HG03196 (cell line): ENCODE data around the gene LAG3.
"Not testable (repeated sequence)": the region's sequence is repeated elsewhere in the genome, so short reads cannot be mapped to it uniquely, and the experiment has no call there.

Experiments used
- ATAC-seq: cut with Tn5 transposase; IDR thresholded peaks from one replicate; pipeline ENCODE4 v1.9.1; 2021; ENCODE audit not compliant: unreplicated experiment

LAG3 gene

DNA sequence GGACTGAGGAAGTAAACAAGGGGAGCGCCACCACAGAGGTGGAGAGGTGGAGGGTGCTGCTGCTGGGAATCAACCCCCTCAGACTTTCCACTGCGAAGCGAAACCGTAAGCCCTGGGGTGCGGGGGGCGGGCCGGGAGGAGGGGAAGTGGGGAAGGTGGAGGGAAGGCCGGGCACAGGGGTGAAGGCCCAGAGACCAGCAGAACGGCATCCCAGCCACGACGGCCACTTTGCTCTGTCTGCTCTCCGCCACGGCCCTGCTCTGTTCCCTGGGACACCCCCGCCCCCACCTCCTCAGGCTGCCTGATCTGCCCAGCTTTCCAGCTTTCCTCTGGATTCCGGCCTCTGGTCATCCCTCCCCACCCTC lies at the start of gene LAG3:
Gene LAG3, plus strand, starts transcription at position 190 of the 365 bp plus-strand sequence. CDS start 333 bp downstream, outside the sequence.
- no peak for ATAC-seq

- no peak for ATAC-seq
Observed at GRCh38 chr12:6722863-6723262, 49.5 kb upstream of the LAG3 start.

- peak; percentile 93 for ATAC-seq
Observed at GRCh38 chr12:6723607-6724408, 48.5 kb upstream of the LAG3 start, which contains the start of gene COPS7A. TSS of gene COPS7A (plus strand) at chr12:6724046. CDS start at chr12:6724657, 611 bp downstream.

DNA sequence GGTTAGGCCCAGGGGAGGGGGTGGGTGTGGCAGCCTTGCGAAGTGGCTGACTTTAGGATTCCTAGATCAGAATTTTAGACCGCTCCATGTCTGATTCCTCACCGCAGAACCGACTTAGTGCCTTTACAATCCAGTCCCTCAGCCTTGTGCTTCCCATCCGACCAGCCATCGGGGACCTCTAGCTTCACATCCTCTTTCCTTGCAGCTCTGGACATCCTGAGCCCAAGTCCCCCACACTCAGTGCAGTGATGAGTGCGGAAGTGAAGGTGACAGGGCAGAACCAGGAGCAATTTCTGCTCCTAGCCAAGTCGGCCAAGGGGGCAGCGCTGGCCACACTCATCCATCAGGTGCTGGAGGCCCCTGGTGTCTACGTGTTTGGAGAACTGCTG lies 47.9 kb upstream of the LAG3 start:
- no peak for ATAC-seq

- no peak for ATAC-seq
Observed at GRCh38 chr12:6725350-6725749, 47.0 kb upstream of the LAG3 start.

DNA sequence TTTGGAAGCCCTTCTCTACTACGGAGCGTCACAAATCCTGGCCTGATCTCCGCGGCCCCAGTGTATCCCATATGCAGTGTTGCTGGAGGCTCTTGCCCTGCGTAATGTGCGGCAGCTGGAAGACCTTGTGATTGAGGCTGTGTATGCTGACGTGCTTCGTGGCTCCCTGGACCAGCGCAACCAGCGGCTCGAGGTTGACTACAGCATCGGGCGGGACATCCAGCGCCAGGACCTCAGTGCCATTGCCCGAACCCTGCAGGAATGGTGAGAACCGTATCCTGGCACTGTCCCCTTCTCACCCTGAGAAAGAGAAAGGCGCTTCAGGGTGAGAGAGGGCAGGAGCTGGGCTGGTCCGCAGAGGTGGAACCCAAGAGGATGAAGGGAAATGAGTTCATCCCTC lies 43.1 kb upstream of the LAG3 start:
- no peak for ATAC-seq

DNA sequence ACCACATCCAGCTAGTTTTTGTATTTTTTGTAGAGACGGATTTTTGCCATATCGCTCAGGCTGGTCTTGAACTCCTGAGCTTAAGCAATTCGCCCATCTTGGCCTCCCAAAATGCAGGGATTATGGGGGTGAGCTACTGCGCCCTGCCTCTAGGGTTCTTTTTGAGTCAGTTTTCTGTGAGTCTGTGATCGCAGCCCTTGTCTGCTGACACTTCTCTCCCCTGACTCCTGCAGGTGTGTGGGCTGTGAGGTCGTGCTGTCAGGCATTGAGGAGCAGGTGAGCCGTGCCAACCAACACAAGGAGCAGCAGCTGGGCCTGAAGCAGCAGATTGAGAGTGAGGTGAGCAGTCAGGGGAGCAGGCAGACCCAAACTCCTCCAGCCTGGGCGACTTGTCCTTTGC lies 42.2 kb upstream of the LAG3 start:
- no peak for ATAC-seq

- ATAC-seq, result no peak
Observed at GRCh38 chr12:6734506-6735387, 37.6 kb upstream of the LAG3 start.

GRCh38 chr12:6735448-6736191 lies 36.7 kb upstream of the LAG3 start:
- ATAC-seq, result no peak

- ATAC-seq, result no peak
Observed at GRCh38 chr12:6736754-6737153, 35.6 kb upstream of the LAG3 start.

DNA sequence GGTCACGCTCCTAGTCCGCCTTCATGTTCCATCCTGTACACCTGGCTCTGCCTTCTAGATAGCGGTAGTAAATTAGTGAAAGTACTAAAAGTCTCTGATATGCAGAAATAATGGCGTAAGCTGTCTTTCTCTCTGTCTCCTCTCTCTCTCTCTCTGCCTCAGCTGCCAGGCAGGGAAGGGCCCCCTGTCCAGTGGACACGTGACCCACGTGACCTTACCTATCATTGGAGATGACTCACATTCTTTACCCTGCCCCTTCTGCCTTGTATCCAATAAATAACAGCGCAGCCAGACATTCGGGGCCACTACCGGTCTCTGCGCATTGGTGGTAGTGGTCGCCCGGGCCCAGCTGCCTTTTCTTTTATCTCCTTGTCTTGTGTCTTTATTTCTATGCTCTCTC lies 30.2 kb upstream of the LAG3 start:
- ATAC-seq, result not testable (repeated sequence)

GRCh38 chr12:6742834-6743233 lies 29.5 kb upstream of the LAG3 start:
- no peak for ATAC-seq

- ATAC-seq, result not testable (repeated sequence)
Observed at GRCh38 chr12:6743300-6743699, 29.0 kb upstream of the LAG3 start.

GRCh38 chr12:6745741-6746525 lies 26.4 kb upstream of the LAG3 start:
- no peak for ATAC-seq

GRCh38 chr12:6747216-6747615 lies 25.1 kb upstream of the LAG3 start:
- ATAC-seq, result no peak

- no peak for ATAC-seq
Observed at GRCh38 chr12:6748761-6749160, 23.6 kb upstream of the LAG3 start.

DNA sequence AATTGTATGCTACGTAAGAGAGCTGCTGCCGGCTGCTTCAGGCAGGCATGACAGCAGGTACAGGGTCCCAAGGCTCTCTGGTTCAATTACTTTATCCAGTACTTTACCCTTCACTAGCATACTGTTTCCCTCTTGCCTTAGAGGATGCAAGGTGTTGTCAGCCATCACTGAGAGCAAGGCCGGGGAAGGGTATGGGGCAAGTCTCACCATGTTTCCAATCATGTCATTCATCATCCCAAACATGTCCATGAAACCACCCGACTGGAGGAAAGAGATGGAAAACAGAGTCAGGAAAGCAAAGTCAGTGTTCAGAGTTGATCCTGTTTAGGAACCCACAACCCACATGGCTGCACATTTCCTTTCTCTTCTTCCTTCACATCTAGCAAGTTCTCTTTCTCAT lies 21.8 kb upstream of the LAG3 start:
- ATAC-seq, result no peak

- ATAC-seq, result no peak
Observed at GRCh38 chr12:6751767-6752166, 20.6 kb upstream of the LAG3 start.

DNA sequence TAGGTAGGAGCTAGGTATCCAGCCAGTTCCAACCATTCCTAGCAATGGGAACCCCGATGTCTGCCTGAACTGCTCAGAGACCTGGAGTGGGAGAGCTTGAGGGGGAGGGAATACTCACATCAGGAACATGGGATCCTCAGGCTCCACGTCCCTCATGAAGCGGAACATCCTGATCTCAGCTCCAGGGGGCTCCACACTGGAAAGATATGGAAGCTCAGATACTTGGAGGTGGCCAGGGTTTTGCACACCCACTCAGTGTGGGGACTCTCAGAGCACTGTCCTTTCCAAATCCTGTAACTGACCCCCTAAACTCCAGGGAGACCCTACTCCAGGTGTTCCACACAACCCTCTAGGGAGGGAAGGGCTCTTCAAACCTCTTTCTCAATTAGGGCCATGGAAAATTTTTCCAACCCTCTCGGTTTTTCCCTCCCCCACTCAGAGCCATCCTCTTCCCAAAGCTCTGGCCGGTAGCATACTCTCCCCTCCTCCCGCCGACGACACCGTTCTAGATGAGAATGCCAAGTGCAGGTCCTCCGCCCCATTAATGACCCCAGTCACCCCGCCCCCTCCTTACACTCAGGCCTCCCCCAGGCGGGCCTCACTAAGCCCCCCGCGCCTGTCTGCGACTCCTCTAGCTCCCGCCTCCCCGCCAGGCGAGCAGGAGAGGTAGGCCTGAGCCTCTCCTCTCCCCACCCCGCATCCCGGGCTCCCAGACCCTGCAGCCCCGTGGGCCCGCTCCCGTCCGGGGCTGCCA lies 20.0 kb upstream of the LAG3 start:
- peak; percentile 14 for ATAC-seq
